GM23338 (cell line): Measurements from ENCODE around the gene KYNU.

Experiments
- CREB1 ChIP-seq: fragments of 250-450 bp; sonication (Bioruptor Pico); IDR thresholded peaks from 2 replicates; pipeline ENCODE4 v1.5.0; 2020; ENCODE audit warnings: low read depth, mild to moderate bottlenecking, moderate library complexity
- EZH2 ChIP-seq: fragments of 200-600 bp; sonication (generic); IDR thresholded peaks from one replicate; pipeline ENCODE4 v1.8.0; 2017; ENCODE audit warnings: antibody characterized with exemption, mild to moderate bottlenecking, low read depth; ENCODE audit not compliant: unreplicated experiment
- EZH2phosphoT487 ChIP-seq: fragments of 200-600 bp; sonication (generic); IDR thresholded peaks from one replicate; pipeline ENCODE4 v1.8.1; 2018; ENCODE audit warnings: antibody characterized with exemption; ENCODE audit not compliant: unreplicated experiment
- POLR2AphosphoS5 ChIP-seq: IDR thresholded peaks from 2 replicates; pipeline ENCODE4 v1.6.1; 2016; ENCODE audit warnings: antibody characterized with exemption, low read depth
- TF ChIP-seq, protein P1 (sequence below), 2 experiments: fragments of 200-600 bp in 1 of 2; sonication (generic) in 1 of 2; conservative IDR thresholded peaks; 2 replicates each; pipeline versions ENCODE4 v1.5.1 to v1.6.1; 2016 to 2017; ENCODE audit warnings: antibody characterized with exemption in 2 of 2, low read depth in 2 of 2, mild to moderate bottlenecking in 2 of 2, moderate library complexity in 1 of 2
- TF ChIP-seq, protein P2 (sequence below): IDR thresholded peaks from one replicate; pipeline ENCODE4 v1.6.1; 2018; ENCODE audit warnings: antibody characterized with exemption; ENCODE audit not compliant: unreplicated experiment
- TF ChIP-seq, protein P3 (sequence below): IDR thresholded peaks from 2 replicates; pipeline ENCODE4 v1.6.1; 2016; ENCODE audit warnings: antibody characterized with exemption

DNA sequence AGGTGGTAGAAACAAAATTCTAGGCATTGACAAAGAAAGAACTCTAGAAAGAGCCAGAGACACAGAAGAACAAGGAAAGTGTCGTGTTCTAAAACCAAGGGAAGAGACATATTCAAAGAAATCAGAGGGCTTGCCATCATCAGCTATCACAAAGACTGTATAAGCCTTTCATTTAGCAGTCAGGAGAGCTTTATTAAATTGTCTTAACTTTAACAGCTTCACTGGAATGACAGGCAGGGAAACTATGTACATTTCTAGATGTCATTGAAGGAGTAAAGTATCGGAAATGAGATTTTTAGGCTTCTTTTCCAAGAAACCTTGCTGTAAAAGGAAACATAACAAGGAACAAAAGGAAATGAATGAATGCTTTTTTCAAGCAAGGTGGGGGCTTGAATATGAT lies 15.8 kb downstream of the KYNU start:
- TF ChIP-seq, protein P1, sequence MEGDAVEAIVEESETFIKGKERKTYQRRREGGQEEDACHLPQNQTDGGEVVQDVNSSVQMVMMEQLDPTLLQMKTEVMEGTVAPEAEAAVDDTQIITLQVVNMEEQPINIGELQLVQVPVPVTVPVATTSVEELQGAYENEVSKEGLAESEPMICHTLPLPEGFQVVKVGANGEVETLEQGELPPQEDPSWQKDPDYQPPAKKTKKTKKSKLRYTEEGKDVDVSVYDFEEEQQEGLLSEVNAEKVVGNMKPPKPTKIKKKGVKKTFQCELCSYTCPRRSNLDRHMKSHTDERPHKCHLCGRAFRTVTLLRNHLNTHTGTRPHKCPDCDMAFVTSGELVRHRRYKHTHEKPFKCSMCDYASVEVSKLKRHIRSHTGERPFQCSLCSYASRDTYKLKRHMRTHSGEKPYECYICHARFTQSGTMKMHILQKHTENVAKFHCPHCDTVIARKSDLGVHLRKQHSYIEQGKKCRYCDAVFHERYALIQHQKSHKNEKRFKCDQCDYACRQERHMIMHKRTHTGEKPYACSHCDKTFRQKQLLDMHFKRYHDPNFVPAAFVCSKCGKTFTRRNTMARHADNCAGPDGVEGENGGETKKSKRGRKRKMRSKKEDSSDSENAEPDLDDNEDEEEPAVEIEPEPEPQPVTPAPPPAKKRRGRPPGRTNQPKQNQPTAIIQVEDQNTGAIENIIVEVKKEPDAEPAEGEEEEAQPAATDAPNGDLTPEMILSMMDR (conservative IDR thresholded peaks at IDR 0.05; ENCODE audit: low read depth in 2 of 2) = no peak
- TF ChIP-seq CREB1 (CRISPR knock-in tag) = no peak
- TF ChIP-seq, protein P2, sequence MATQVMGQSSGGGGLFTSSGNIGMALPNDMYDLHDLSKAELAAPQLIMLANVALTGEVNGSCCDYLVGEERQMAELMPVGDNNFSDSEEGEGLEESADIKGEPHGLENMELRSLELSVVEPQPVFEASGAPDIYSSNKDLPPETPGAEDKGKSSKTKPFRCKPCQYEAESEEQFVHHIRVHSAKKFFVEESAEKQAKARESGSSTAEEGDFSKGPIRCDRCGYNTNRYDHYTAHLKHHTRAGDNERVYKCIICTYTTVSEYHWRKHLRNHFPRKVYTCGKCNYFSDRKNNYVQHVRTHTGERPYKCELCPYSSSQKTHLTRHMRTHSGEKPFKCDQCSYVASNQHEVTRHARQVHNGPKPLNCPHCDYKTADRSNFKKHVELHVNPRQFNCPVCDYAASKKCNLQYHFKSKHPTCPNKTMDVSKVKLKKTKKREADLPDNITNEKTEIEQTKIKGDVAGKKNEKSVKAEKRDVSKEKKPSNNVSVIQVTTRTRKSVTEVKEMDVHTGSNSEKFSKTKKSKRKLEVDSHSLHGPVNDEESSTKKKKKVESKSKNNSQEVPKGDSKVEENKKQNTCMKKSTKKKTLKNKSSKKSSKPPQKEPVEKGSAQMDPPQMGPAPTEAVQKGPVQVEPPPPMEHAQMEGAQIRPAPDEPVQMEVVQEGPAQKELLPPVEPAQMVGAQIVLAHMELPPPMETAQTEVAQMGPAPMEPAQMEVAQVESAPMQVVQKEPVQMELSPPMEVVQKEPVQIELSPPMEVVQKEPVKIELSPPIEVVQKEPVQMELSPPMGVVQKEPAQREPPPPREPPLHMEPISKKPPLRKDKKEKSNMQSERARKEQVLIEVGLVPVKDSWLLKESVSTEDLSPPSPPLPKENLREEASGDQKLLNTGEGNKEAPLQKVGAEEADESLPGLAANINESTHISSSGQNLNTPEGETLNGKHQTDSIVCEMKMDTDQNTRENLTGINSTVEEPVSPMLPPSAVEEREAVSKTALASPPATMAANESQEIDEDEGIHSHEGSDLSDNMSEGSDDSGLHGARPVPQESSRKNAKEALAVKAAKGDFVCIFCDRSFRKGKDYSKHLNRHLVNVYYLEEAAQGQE = no peak
- TF ChIP-seq EZH2phosphoT487 = no peak
- no peak for TF ChIP-seq EZH2
- TF ChIP-seq POLR2AphosphoS5 = no peak
- TF ChIP-seq, protein P3, sequence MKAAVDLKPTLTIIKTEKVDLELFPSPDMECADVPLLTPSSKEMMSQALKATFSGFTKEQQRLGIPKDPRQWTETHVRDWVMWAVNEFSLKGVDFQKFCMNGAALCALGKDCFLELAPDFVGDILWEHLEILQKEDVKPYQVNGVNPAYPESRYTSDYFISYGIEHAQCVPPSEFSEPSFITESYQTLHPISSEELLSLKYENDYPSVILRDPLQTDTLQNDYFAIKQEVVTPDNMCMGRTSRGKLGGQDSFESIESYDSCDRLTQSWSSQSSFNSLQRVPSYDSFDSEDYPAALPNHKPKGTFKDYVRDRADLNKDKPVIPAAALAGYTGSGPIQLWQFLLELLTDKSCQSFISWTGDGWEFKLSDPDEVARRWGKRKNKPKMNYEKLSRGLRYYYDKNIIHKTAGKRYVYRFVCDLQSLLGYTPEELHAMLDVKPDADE = no peak
